NCI-H526 treated with DMSO at 0.1 percent for 48 hours (cell line): ENCODE results near the gene JAG2.

Experiments used
- DNase-seq: peaks from one replicate; lab custom pipeline; 2025; lab: John Stamatoyannopoulos, UW

JAG2 gene

DNA sequence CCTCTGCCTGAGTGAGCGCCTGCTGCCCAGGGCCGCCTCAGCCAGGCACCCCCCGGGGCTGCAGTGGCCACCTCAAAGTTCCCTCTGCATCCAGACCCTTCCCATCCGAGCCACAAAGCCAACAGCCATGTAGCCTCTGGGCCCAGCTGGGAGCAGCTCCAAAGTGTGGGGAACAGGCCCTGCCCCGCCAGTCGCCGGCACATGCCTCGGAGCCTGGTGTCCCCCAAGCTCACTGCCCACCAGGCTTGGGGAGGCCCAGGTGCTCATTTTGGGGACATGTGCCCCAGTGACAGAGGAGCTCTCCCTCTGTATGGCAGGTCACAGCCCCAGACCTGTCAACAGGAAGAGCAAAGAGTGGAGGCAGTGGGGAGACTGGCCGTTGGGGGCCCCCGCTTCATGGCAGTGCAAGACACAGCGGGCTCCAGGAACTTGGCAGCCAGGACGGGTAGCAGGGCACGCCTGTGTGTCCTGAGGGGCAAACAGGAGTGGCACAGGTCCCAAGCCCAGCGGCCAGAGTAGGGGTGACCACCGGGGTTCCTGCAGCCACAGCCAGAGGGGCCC is 29.9 kb downstream of the JAG2 start:
- no peak for DNase-seq

GRCh38 chr14:105138021-105138541 is 30.5 kb downstream of the JAG2 start:
- no peak for DNase-seq

DNA sequence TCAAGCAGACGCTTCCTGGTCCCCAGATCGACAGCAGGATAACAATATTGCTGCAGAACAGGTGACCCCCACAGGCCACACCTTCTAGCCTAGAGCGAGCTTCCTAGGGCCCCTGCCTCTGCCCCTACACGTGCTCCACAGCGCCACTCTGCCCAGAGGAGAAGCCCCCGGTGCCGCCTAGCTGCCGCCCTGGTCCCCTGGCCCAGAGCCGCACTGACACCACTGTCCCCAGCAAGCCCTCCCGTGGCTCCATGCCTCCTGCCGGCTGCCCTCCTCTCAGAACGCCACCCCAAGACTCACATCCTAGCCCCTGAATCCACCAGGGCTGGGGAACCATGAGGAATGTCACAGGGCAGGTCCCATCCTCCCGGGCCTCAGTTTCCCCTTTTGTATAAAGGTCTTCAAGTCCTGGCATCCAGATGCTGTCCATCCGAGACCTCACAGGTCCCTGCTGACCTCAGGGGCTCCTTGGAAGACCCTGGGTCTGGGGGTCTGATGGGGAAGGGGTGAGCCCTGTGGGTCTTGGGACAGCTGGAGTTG is 31.0 kb downstream of the JAG2 start:
- DNase-seq, result no peak

GRCh38 chr14:105136401-105137322 is 31.9 kb downstream of the JAG2 start:
- no peak for DNase-seq

DNA sequence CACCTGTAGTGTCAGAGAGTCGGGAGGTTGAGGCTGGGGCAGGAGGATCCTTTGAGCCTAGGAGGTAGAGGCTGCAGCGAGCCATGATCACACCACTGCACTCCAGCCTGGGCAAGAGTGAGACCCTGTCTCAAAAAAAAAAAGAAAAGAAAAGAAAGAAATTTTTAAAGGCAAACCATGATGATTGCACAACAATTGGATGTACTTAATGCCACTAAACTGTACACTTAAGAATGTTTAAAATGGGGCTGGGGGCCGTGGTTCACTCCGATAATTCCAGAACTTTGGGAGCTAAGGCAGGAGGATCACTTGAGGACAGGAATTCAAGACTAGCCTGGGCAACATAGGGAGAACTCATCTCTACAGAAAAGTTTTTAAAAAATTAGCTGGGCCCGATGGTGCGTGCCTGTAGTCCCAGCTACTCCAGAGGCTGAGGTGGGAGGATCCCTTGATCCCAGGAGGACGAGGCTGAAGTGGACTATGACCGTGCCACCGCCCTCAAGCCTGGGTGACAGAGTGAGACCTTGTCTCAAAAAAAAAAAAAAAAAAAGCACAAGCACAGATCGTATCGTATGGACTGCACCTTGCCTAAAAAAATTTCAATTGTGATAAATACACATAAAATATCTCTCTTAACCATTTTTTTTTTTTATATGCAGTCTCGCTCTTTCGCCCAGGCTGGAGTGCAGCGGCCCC is 32.7 kb downstream of the JAG2 start:
- DNase-seq, result no peak

GRCh38 chr14:105132921-105133654 is 35.5 kb downstream of the JAG2 start:
- no peak for DNase-seq

- DNase-seq, result no peak
Measured at GRCh38 chr14:105131241-105131640, 37.3 kb downstream of the JAG2 start.

- no peak for DNase-seq
Measured at GRCh38 chr14:105128059-105128458, 40.5 kb downstream of the JAG2 start.

DNA sequence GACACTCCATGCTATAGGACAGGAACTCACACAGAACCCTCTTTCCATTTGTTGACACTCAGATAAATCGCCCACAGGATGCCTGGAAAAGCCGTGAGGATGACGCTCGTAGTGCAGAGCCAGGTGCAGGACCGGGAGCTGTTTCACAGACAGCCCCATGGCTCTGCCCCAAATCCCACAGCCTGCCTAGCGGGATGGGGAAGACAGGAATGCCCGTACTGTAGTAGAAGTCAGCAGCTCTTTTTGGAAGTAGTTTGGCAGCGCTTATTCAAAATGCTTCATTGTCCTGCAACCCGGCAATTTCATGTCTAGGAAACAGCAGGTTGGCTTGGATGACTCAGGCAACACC is 41.6 kb downstream of the JAG2 start:
- no peak for DNase-seq

GRCh38 chr14:105126126-105126980 is 42.2 kb downstream of the JAG2 start:
- DNase-seq, result no peak

DNA sequence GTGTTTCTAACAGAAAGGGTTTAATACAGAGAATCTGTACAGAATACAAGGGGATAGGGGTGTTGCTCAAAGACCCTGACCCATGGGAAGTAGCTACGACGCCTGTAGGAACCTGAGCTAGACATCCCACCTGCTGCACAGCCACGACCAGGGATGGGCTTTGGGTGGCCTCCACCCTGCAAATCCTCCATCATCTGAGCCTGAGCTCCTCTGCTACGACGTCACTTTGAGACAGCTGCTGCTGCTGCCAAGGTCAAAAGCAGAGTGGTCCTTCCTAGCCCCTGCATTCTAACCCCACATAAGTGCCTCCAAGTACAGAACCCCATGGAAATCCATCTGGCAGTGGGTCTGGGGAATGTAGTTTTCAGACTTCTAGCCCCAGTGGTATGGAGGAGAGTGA is 43.8 kb downstream of the JAG2 start:
- DNase-seq, result no peak

GRCh38 chr14:105123981-105124765 is 44.4 kb downstream of the JAG2 start:
- no peak for DNase-seq

DNA sequence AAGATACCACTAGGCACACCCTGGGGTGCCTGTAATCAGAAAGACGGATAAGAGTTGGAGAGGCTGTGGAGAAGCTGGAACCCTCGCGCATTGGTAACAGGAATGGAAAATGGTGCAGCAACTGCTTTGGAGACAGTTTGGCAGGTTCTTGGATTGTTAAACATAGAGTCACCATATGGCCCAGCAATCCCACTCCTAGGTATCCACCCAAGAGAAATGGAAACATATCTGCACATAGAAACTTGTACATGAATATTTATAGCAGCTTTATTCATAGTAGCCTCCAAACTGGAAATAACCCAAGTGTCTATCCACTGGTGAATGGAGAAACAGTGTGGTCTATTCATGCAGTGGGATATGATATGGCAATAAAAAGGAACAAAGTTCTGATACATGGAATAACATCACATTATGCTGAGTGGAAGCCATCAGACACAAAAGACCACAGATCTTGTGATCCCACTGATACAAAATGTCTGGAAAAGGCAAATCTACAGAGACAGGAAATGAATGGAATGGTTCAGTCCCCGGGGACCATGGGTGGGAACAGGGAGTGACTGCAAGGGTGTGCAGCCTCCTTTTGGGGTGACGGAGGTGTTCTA is 45.4 kb downstream of the JAG2 start:
- DNase-seq, result no peak

DNA sequence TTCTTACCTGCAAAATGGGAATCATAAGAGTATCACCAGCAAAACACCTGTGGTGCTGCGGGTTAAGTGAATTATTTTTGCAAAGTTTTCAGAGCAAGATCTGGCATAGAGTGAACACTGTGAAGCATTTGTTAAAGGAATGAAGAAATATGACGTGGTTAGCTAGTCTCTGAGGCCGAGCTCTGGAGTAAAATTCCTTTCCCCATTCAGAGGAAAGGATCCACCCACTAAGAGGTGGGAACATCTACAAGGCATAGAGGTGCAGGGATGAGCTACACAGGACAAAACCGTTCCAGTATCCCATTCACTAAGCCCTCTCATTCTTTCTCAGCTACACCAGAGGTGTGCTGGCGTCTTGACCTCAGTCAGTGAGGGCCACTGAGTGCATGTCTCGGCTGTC is 48.5 kb downstream of the JAG2 start:
- no peak for DNase-seq

DNA sequence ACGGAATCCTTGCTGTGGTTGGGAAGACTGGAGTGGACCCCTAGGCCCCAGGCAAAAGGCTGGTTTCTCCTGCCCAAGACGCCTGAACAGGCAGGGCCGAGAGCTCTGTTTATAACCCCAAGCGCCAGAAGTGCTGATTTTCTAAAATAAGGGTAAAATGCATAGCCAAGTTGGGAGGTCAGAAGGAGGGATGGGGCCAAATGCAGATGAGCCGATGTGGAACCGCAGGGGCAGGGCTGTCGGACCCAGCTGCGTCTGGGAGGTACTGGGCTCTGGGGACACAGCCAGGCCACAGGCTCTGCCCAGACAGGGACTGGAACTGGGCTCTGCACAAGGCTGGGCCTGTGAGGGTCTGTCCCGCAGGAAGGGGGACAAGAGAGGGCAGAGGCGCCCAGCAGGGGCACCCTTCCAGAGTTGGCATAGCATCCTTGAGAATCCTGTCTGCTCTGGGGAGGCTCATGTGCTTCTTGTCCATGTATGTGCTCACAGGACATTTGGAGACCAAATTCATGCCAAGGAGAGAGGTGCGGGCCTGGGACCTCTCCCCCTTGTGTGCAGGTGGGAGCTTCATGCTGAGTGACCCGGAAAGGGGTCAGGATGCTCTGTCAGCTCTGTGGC is 49.1 kb downstream of the JAG2 start:
- no peak for DNase-seq

- no peak for DNase-seq
Measured at GRCh38 chr14:105118646-105119407, 49.7 kb downstream of the JAG2 start.

GRCh38 chr14:105117710-105118385 is 50.7 kb downstream of the JAG2 start:
- no peak for DNase-seq

GRCh38 chr14:105117257-105117646 is 51.3 kb downstream of the JAG2 start:
- no peak for DNase-seq
